Measurements from ENCODE around the gene TSPAN17.

TSPAN17 gene

GRCh38 chr5:176619569-176620332 is 27.5 kb upstream of the TSPAN17 start:
- TF ChIP-seq FOXP2 (optimal IDR thresholded peaks at IDR 0.05; ENCODE audit: borderline replicate concordance, extremely low read depth, extremely low read length, insufficient read depth) = no peak
- TF ChIP-seq, protein P1, sequence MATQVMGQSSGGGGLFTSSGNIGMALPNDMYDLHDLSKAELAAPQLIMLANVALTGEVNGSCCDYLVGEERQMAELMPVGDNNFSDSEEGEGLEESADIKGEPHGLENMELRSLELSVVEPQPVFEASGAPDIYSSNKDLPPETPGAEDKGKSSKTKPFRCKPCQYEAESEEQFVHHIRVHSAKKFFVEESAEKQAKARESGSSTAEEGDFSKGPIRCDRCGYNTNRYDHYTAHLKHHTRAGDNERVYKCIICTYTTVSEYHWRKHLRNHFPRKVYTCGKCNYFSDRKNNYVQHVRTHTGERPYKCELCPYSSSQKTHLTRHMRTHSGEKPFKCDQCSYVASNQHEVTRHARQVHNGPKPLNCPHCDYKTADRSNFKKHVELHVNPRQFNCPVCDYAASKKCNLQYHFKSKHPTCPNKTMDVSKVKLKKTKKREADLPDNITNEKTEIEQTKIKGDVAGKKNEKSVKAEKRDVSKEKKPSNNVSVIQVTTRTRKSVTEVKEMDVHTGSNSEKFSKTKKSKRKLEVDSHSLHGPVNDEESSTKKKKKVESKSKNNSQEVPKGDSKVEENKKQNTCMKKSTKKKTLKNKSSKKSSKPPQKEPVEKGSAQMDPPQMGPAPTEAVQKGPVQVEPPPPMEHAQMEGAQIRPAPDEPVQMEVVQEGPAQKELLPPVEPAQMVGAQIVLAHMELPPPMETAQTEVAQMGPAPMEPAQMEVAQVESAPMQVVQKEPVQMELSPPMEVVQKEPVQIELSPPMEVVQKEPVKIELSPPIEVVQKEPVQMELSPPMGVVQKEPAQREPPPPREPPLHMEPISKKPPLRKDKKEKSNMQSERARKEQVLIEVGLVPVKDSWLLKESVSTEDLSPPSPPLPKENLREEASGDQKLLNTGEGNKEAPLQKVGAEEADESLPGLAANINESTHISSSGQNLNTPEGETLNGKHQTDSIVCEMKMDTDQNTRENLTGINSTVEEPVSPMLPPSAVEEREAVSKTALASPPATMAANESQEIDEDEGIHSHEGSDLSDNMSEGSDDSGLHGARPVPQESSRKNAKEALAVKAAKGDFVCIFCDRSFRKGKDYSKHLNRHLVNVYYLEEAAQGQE (IDR thresholded peaks at IDR 0.05; ENCODE audit: insufficient read depth in 1 of 2, low read depth in 2 of 2, low read length in 2 of 2) = no peak
- no peak for TF ChIP-seq POLR2AphosphoS5 (IDR thresholded peaks at IDR 0.05; ENCODE audit: low read depth, low read length)
- TF ChIP-seq SIN3A (IDR thresholded peaks at IDR 0.05; ENCODE audit: borderline replicate concordance, insufficient read depth, low read length) = no peak
- no peak for TF ChIP-seq TAF1 (IDR thresholded peaks at IDR 0.05; ENCODE audit: borderline replicate concordance, insufficient read depth, low read length)

DNA sequence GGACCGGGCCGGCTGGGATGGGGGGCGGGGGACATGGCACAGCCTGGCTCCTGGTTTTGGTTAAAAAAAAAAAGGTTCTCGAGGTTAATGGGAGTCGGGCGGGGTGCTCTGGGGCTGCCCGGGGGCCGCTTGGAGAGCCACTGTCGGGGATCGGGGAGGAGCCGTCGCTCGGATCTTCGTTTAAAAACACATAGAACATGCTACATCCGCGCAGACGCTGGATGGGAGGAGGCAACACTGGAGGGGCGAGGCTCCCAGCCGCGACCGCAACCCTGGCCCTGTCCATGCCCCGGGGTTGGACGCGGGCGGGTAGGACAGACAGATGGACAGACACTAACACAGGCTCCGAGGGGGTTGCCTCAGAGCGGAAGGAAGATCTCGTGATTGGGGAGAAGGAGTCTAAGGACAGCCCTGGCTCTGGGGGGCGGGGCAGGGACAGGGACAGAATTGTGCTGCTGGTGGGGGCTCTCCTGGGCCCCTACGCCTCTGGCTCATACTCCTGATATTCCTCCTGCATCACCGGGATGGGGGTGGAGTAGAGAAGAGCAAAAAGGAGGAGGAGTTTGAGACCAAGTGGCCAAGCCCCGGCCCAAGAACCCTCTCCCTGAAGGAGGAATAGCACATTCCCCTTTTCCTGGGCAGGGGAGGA is 26.8 kb upstream of the TSPAN17 start:
- no peak for TF ChIP-seq TAF1 (IDR thresholded peaks at IDR 0.05; ENCODE audit: borderline replicate concordance, insufficient read depth, low read length)
- TF ChIP-seq FOXP2 (optimal IDR thresholded peaks at IDR 0.05; ENCODE audit: borderline replicate concordance, extremely low read depth, extremely low read length, insufficient read depth) = no peak
- no peak for TF ChIP-seq SIN3A (IDR thresholded peaks at IDR 0.05; ENCODE audit: borderline replicate concordance, insufficient read depth, low read length)
- TF ChIP-seq POLR2AphosphoS5 (IDR thresholded peaks at IDR 0.05; ENCODE audit: low read depth, low read length) = no peak
- TF ChIP-seq, protein P1 (IDR thresholded peaks at IDR 0.05; ENCODE audit: insufficient read depth in 1 of 2, low read depth in 2 of 2, low read length in 2 of 2) = no peak

- TF ChIP-seq, protein P1 (IDR thresholded peaks at IDR 0.05; ENCODE audit: insufficient read depth in 1 of 2, low read depth in 2 of 2, low read length in 2 of 2) = no peak
- TF ChIP-seq SIN3A (IDR thresholded peaks at IDR 0.05; ENCODE audit: borderline replicate concordance, insufficient read depth, low read length) (no peak), POLR2AphosphoS5 (IDR thresholded peaks at IDR 0.05; ENCODE audit: low read depth, low read length) (no peak), FOXP2 (optimal IDR thresholded peaks at IDR 0.05; ENCODE audit: borderline replicate concordance, extremely low read depth, extremely low read length, insufficient read depth) (no peak), TAF1 (IDR thresholded peaks at IDR 0.05; ENCODE audit: borderline replicate concordance, insufficient read depth, low read length) (no peak)
These were observed 25.6 kb upstream of the TSPAN17 start for GRCh38 chr5:176621661-176622079.

DNA sequence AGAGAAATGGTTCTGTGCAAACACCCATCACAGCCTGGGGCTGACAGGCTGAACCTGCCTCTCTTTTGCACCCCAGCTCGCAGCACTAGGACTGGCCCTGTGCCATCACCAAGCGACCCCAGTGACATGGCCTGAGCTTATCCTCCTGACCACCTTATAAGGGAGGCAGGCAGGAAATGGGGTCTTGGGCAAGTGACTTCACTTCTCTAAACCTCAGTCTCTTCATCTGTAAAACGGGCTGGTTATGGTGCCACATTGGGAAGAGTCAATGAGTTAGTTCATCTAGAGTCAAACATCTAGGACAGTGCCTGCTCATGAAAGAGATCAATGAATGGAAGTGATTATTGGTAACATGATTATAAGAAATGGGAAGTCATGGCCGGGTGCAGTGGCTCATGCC is 23.1 kb upstream of the TSPAN17 start:
- TF ChIP-seq POLR2AphosphoS5 (IDR thresholded peaks at IDR 0.05; ENCODE audit: low read depth, low read length) (no peak), FOXP2 (optimal IDR thresholded peaks at IDR 0.05; ENCODE audit: borderline replicate concordance, extremely low read depth, extremely low read length, insufficient read depth) (no peak), SIN3A (IDR thresholded peaks at IDR 0.05; ENCODE audit: borderline replicate concordance, insufficient read depth, low read length) (no peak), TAF1 (IDR thresholded peaks at IDR 0.05; ENCODE audit: borderline replicate concordance, insufficient read depth, low read length) (no peak)
- TF ChIP-seq, protein P1 (IDR thresholded peaks at IDR 0.05; ENCODE audit: insufficient read depth in 1 of 2, low read depth in 2 of 2, low read length in 2 of 2) = no peak

All from PFSK-1 (cell line).